GM21367 (cell line): ENCODE data around the gene NEK6.

ENCODE experiments used
- ATAC-seq: cut with Tn5 transposase; IDR thresholded peaks from one replicate; pipeline ENCODE4 v1.9.1; 2021; ENCODE audit not compliant: unreplicated experiment

Gene NEK6

DNA sequence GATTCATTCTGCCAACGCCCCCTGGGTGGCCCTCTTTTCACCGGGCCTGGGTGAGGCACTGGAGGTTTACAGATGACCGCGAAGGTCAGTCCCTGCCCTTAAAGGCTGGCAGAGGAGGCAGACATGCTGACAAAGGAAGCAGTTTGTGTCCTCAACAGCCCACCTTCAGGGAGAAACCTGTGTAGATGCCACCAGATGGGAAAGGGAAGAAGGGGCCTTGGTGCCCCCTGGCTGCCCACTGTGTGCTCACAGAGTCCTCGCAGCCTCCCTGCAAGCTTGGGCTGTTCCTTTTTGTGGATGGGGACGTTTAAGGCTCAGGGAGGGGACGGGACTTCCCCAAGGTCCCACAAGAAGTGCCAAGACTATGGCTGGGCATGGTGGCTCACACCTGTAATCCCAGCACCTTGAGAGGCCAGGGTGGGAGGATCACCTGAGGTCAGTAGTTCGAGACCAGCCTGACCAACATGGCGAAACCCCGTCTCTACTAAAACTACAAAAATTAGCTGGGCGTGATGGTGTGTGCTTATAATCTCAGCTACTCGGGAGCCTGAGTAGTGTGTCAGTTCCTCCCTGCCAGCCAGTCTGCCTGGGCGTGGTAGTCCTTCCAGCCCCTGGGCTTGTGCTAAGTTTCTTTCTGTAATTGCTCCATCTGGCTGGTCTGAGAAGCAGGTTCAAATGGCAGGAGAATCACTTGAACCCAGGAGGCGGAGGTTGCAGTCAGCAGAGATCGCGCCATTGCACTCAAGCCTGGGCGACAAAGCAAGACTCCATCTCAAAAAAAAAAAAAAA lies 36.2 kb downstream of the NEK6 start:
- ATAC-seq, result no peak

DNA sequence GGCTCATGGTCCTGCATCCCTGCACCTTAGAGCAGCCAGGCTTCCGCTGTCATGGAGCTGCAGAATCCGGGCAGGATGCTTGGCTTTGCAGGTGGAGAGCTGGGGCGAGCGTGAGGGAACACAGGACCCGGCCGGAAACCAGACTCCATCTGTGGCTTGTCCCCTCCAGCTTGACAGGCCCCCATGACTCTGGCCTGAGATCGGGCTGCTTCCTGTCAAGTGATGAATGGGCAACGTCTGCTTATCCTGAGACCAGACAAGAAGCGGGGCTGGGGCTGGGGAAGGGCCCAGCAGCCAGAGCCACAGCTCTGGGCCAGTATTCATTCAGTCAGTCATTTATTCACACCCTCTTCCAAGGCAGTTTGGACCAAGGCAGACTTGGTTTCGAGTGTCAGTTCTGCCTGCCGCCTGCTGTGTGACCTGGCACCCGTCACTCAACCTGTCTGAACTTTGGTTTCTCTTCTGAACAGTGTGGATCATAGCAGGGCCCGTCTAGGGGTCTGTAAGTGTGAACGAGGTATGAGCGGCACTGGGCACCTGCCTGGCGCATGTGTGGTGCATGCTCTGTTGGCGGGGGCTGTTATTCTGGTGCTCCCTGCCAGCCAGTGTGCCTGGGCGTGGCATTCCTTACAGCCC lies 37.5 kb downstream of the NEK6 start:
- ATAC-seq, result no peak

DNA sequence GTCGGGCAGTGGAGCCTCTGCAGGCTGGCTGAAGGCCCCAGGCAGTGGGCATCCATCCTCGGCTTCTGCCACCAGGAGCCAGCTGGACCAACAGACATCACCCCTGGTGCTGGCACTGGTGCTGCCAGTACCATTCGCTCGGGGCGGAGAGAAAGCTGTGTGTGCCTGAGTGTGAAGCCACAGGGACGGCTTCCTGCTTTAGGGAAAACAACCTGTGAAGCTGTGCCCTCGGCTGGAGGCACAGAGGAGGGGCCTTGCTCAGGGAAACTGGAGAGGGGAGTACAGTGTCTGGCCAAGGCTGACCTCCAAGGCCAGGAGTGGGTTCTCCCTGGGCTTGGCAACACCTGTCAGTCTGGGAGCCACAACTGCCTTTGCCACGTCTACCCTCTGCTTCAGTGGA lies 38.3 kb downstream of the NEK6 start:
- no peak for ATAC-seq

DNA sequence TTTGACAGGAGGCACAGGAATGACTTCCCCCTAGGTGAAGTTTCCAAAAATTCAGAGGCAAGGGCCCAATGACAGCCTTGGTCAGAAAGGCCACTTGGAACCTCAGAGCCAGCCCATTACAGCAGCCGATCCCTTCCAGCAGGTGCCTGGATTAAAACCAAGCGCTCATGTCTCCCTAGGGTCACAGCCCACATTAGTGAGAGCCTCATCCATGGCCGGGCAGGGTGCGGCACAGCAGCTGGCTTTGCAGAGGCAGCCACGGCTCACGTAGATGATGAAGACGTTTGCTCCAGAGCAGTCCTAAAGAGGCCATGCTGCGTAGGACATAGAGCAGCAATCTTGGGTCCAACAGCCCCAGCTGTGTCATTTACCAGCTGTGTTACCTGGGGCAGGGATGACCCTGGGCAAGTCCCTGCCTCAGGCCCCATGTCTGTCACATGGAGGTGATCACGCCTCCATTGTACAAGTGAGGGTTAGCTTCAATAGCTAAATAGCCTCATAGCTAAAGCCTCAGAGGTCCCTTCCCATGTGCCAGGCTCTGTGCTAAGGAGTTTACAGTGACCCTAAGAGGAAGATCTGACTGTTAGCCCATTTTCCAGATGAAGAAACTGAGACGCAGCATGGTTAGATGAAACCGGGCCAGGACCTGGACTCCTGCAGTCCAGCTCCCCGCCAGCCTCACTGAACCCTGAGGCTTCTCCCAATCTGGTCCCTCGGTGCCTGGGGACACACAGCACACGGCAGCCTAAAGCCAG lies 39.2 kb downstream of the NEK6 start:
- no peak for ATAC-seq

DNA sequence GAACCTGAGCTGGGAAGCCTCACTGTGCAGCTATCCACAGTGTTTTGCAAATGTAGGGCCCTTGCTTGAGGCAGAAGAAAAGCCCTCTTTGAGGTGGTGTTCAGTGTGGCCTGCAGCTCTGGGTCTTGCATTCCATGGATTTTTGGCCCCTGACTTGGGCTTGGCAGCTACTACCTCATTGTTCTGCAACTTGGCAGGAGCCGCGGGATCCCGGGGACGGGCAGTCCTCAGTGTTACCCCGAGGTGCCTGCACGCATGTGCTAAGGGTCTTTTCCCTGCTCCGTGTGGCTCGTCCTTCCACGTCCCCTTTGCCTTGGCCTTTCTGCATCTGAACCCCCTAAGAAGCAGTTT lies 39.8 kb downstream of the NEK6 start:
- no peak for ATAC-seq

DNA sequence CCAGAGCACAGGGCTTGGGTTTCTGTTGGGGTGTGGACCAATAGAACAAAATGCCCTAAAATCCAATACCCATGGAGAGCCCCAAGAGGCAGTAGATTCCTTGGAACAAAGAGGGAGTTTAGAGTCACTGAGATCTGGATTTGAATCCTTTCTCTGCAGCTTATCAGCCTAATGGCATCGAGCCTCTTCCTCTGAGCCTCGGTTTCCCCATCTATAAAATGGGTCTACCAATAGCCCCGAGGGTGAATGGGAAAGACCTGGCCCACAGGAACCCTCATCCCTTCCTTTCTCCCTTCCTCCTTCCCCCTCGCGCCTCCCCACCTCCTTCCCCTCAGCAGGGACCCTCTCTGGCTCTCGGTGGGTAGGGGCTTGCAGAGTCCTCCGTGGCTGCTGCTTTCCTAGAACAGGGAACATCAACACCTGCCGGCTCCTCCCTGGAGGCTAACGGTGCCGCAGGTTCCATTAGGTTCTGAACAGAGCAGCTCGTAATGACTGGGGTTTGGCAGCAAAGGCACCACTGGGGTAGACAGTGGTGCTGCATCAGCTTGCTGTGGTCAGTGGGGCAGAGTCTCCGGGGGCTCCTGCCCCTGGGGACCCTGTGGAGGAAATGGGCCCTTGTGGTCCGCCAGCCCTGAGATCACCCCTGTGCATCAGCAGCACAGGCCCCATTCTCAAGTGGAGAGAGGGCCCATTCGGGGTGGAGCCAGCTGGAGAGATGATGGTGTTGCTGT lies 40.3 kb downstream of the NEK6 start:
- no peak for ATAC-seq

DNA sequence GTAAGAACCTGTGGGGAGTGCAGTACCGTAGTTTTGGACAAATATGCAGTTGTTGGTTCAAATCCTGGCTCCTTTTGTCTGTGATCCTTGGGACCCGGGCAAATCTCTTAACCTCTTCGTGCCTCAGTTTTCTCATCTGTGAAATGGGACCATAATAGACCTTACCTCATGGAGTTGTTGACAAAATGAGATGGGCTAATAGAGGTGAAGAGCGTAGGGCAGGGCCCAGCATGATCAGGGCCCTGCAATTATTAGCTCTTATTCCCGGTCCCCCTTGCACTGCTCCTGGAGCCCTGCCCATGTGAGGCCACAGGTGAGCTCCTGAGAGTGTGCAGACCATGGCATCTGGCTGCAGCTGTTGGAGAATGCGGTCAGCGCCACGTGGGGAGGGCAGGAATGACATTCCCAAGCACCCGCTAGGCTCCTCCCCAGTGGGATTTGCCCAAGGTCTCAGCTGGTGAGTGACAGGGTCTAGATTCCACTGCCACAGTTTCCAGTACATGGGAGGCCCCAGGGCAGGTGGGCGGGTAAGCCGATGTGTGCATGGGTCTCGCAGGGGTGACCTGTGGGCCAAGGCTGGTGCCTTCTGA lies 41.0 kb downstream of the NEK6 start:
- no peak for ATAC-seq

DNA sequence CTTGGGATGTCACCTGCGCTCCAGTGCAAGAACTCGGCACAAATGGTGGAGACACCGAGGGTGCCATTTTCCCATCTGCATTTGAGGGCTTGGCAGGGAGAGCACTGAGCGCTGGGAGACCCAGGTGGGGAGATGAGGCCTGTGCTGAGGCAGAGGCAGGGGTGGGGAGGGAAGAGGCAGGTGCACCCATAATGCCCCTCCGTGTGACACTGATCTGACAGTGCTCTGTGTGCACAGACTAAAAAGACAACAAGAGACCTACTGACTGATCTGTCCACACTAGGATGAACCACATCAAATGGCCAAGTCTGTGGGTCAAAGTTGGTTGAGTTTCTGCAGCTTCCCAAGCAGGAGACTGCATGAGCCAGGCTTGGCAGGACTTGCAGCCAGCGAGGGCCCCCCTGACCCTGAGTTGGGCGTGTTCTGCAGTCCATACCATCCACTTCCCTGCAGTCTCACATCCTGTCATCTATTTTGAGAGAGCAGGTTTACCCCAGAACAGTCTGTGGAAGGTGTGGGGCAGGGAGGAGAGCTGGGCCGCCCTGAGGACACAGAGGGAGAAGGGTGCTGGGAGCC lies 41.9 kb downstream of the NEK6 start:
- ATAC-seq, result no peak

DNA sequence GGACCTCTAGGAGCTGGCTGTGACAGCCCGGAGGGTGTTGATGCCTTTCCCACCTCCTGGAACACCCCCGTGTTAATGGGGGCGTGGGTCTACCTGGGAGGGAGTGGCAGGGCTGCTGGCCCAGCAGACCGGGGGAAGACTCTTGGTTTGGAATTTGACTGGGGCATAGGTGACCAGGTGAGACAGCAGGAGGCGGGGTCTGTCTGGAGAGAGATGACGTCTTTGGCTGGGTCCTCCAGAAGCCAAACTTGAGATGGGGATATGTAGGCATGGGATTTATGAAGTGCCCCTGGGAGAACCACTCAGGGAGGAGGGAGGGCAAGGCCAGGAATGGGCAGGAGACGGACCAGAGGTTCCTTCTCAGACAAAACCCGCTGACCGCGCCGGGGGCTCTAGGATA lies 42.6 kb downstream of the NEK6 start:
- ATAC-seq, result no peak

DNA sequence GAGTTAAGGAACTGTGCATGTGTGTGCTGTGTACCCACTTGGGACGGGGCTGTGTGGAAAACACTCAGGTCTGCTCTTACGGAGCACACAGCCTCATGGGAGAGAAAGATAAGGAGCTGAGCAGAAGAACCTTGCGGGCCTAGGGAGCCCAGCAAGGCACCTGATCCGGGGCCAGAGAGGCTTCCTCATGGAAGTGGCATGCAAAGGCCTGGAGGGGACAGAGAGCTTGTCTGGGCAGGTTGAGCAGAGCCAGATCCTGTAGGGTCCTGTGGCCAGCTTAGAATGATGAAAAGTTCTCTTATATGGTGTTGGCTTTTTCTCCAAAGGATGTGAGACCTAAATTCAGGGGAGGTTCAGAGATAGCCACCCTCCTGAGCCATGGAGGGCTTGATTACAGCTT lies 45.2 kb downstream of the NEK6 start:
- ATAC-seq, result no peak

DNA sequence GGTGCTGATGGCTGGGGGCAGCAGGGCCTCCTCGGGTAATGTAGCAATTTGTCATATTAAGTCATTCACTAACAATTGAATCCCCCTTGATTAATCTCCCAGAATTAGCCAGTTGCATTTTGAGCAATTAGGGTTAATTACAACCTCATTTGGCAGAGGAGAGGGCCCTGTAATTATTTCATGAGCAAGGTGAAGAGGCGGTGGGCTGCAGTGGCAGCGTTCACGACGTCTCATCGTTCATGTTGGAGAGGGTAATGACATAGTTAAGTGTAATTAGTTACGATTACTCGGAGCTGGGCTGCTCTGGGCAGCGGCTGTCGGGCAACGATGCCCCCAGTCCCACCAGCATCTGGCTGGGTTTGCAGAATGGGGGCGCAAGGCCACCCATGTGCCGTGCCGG lies 46.0 kb downstream of the NEK6 start:
- ATAC-seq, result no peak

DNA sequence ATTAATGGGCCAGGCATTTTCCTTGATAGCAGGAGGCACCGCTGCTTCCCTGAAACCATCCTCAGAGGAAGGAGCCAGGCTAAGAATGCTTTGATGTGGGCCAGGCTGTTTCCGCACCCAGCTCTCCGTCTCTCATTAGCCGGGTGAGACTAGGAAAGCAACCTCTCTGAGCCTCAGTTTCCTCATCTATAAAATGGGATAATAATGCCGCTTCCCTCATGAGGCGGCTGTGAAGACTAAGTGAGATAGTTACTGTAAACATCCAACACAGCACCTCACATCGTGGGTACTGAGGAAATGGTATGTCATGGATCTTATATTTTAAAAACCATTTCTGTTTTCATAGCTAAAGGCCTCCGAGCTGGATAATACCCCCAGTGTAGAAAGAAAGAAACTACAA lies 46.5 kb downstream of the NEK6 start:
- no peak for ATAC-seq

DNA sequence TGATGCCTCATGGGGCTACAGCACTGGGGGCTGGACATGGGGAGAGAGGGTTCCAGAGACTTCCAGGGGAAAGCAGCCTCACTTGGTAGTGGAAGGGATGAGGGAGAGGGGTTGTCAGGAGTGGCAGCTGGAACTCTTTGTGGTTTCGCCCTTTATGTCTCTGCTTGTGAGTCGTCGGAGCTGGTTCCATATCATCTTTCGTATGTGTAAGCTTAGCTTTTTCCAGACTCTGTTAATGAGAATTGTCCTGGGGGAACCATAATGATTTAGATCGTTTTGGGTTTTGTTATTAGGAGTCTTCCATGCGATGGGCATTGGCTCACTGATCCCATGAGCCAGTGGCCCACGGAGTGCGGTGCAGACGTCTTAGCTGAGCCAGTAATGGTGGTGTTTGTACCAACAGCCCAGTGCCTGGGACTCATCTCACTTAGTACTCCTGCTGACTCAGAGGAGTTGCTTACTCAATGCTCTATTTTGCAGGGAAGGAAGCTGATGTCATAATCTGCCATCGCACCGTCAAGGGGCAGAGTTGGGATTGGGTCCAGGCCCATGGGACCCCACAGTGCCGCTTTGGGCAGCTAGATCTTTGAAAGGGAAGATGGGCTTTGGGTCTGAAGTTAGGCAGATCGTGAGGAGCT lies 48.5 kb downstream of the NEK6 start:
- ATAC-seq, result no peak

DNA sequence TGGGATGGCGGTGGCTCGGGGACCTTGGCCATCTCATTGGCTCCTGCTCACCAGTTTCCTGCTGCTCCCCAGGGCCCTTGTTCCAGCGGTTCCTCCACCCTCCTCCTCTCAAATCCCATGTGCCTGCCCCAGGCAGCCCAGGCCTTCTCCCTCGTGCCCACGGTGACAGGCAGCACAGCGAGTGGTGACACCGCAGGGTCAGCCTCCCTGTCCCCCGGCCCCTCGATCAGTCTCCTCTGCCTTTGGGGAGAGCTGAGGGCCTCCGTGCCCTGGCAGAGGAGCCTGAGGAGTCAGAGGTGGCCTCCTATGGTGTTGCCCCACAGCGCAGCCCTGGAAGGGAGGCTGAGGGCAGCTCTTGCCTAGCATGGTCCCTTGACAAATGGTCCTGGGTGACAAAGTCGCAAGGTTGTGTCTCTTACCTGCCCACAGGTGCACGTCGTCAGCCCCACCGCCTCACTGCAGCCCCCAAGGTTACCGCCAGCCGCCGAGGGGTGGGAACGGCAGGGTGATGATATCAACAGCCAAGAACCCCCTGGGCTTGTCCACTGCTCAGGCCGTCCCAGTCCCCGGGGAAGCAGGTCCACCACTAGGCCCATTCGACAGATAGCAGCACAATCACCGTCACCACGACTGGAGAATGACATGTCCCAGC lies 49.8 kb downstream of the NEK6 start:
- ATAC-seq, result no peak

DNA sequence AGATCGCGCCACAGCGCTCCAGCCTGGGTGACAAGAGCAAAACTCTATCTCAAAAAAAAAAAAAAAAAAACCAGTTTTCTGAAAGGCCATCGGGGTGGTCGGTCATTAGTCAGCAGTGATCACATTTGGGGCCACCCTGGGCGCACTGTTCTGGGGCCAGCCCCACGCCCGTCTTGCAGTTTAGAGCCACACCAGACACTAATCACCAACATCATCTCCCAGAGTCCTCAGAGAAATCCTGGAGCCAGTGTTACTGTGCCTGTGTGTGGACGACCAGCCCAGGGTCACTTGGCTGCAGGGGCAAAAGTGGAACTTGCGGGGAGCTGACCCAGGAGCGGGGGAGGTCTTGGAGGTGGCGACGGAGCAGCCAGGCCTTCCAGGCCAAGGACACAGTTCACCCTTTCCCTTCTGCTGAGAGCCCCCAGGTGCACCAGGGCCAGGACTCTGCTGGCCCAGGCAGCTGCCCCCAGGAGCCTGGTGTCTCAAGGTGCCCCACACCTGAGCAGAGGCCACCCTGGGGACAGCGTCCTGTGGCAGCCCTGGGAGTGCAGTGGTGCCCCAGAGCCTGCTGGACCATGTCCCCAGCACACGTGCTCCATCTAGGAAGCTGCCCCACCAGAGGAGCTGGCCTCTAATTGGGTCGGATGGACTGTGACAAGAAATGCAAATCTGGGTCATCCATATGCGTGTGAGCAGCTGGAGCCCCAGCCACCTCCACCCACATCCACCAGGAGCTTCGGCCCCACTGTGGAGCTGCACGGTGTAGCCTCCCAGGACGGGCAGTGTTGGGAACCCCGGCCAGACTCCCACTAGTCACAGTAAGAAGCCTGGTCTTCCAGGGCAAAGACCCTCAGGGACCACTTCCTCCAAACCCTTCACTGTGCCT lies 51.1 kb downstream of the NEK6 start:
- no peak for ATAC-seq

DNA sequence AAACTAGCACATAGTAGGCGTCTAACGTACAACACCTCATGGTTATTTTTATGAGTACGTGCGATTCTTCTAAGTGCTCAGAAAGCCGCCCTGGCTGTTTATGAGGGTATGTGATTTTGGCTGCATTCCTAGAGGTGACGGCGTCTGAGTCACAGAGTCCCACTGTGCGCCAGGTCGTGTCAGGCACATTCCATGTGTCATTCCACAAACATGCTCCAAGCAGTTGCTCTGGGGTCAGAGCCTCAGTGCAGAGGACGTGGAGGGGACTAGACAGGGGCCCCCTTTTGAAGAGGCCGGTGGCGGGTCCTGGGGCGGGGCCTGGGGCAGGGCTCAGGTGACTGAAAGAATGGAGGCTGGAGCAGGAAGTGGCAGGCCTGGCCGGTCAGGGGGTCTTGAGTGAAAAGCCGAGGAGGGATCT lies 51.9 kb downstream of the NEK6 start:
- ATAC-seq, result no peak

DNA sequence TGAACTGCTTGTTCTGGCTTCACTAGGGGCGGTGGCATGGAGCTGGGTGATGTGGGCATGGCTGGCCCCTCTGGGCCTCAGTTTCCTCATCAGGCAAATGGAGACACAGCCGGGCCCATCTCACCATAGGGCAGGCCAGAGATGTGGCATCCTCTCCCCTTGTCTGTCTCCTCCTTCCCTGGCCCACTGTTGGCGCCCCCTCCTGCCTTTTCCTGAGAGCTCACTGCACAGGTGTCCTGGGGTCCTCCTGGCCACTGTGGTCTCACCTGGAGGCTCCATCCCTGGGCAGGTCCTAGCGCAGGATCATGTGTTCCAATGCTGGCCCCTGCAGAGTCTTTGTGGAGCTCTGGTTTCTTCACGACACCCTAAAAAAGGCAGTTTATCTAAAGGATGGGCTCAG lies 53.5 kb downstream of the NEK6 start:
- ATAC-seq, result no peak

DNA sequence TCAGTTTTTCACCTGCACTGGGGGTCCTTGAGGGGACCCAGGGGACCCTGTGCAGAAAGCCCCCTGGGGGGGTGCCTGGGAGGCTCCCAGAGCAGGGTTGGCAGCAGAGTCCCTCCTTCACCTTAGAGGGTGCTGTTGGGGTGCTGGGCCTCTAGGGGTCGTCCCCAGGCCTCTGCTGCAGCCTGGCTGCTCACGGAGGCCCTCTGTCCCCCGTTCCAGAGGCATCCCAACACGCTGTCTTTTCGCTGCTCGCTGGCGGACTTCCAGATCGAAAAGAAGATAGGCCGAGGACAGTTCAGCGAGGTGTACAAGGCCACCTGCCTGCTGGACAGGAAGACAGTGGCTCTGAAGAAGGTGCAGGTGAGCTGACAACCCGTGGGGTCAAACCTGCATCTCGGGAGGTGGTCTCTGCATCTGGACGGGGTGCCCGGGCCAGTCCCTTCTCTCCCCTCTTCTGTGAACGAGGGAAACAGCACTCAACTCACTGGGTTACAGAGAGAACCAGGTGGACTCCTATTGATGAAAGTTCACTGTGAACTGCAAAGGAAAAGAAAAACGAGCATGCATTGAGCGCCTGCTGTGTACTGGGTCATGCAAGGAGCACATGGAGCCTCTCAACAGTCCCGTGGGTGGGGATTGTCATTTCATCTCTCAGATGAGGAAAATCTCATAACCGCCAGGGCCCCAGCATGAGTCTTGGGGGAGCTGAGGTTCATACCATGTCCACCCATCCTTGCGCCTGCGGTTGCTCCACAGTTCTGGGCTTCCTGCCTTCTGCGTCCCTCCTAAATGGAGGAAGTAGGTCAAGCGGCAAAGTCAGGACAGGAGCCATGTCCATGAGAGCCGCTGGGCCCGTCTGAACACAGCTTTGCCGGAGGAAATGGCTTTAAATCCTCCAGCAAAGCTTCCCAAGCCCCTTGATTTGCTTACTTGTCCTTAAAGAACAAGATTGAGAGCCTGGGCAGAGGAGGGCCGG lies 54.8 kb downstream of the NEK6 start:
- ATAC-seq, result no peak
